GM23248 (cell line): ENCODE results near the gene ACAT2. TPM values are rescaled to one million over a fixed set of nuclear protein-coding genes. Genes with fewer than 3 reads are reported as not detected.
"Not testable (repeated sequence)": the region's sequence is repeated elsewhere in the genome, so short reads cannot be mapped to it uniquely, and the experiment has no call there.

Source experiments
- DNase-seq: peaks from one replicate; pipeline ENCODE4 v3.0.0-alpha.2; 2015
- H2AFZ ChIP-seq: fragments of 200-600 bp; sonication (generic); 2 replicates; pipeline ENCODE4 v1.6.1; 2016; ENCODE audit warnings: antibody characterized with exemption
- H3F3A ChIP-seq: fragments of 200-600 bp; sonication (generic); 2 replicates; pipeline ENCODE4 v1.6.1; 2016; ENCODE audit warnings: mild to moderate bottlenecking, antibody characterized with exemption, mixed run types; ENCODE audit not compliant: insufficient read depth
- H3K27ac ChIP-seq: fragments of 200-600 bp; sonication (generic); 2 replicates; pipeline ENCODE4 v1.5.1; 2016; ENCODE audit warnings: mild to moderate bottlenecking
- H3K27me3 ChIP-seq: fragments of 200-600 bp; sonication (generic); replicated peaks from 2 replicates; pipeline ENCODE4 v1.6.1; 2016; ENCODE audit warnings: mild to moderate bottlenecking; ENCODE audit not compliant: insufficient read depth
- H3K36me3 ChIP-seq: fragments of 200-600 bp; sonication (generic); 2 replicates; pipeline ENCODE4 v1.6.1; 2016; ENCODE audit warnings: low read depth, mild to moderate bottlenecking
- H3K4me1 ChIP-seq: fragments of 200-600 bp; sonication (generic); 2 replicates; pipeline ENCODE4 v1.6.1; 2016; ENCODE audit warnings: mild to moderate bottlenecking; ENCODE audit not compliant: insufficient read depth
- H3K4me2 ChIP-seq: fragments of 200-600 bp; sonication (generic); one replicate; pipeline ENCODE4 v1.6.1; 2016; ENCODE audit warnings: mild to moderate bottlenecking; ENCODE audit not compliant: unreplicated experiment
- H3K4me3 ChIP-seq: fragments of 200-600 bp; sonication (generic); 2 replicates; pipeline ENCODE4 v1.5.1; 2016; ENCODE audit warnings: mild to moderate bottlenecking
- H3K79me2 ChIP-seq: fragments of 200-600 bp; sonication (generic); 2 replicates; pipeline ENCODE4 v1.6.1; 2016; ENCODE audit warnings: mild to moderate bottlenecking; ENCODE audit not compliant: insufficient read depth
- H3K9ac ChIP-seq: fragments of 200-600 bp; sonication (generic); 2 replicates; pipeline ENCODE4 v1.6.1; 2016; ENCODE audit warnings: mild to moderate bottlenecking
- H3K9me2 ChIP-seq: fragments of 200-600 bp; sonication (generic); 2 replicates; pipeline ENCODE4 v1.6.1; 2016; ENCODE audit warnings: mixed run types, mild to moderate bottlenecking, moderate library complexity; ENCODE audit not compliant: insufficient read depth
- H3K9me3 ChIP-seq: fragments of 200-600 bp; sonication (generic); one replicate; pipeline ENCODE4 v1.6.1; 2017; ENCODE audit warnings: low read depth
- H4K20me1 ChIP-seq: fragments of 200-600 bp; sonication (generic); 2 replicates; pipeline ENCODE4 v1.6.0; 2016; ENCODE audit not compliant: insufficient read depth
- EZH2 ChIP-seq: fragments of 200-600 bp; sonication (generic); IDR thresholded peaks from 2 replicates; pipeline ENCODE4 v1.6.1; 2018; ENCODE audit warnings: antibody characterized with exemption, mild to moderate bottlenecking; ENCODE audit not compliant: insufficient read depth, poor library complexity, severe bottlenecking
- EZH2phosphoT487 ChIP-seq: fragments of 200-600 bp; sonication (generic); IDR thresholded peaks from 2 replicates; pipeline ENCODE4 v1.6.1; 2018; ENCODE audit warnings: antibody characterized with exemption, moderate library complexity, mild to moderate bottlenecking, low read depth; ENCODE audit not compliant: insufficient read depth
- WGBS, 2 experiments: methylation state at CpG; one replicate each; pipeline ENCODE4 v1.1.6; 2015 to 2017; ENCODE audit warnings: low lambda C conversion rate in 2 of 2, low coverage in 1 of 2; ENCODE audit errors: missing lambda C conversion rate in 2 of 2; 5-methylcytosine and 5-hydroxymethylcytosine counted together
- in situ Hi-C: fragments of 300-500 bp; cut with MboI; formaldehyde crosslinking; loops from 2 replicates; pipeline ENCODE4 v1.15.0; 2020
- polyA plus RNA-seq: library from polyadenylated mRNA; unstranded; fragments of >200 nt; fragmentation: Nextera tagmentation; extraction: Ambion mirVana; gene quantifications from 2 replicates; pipeline ENCODE4 v1.2.1, GENCODE V29; 2016
- total RNA-seq: library from RNA; depleted of rRNA; stranded (reverse); fragments of >200 nt; shearing (Covaris generic); gene quantifications from 2 replicates; pipeline ENCODE4 v1.2.3, GENCODE V29; 2014

ACAT2 gene
- total and polyA plus RNA-seq, 2 experiments from 2014 or later: 10.5 to 18.9 TPM

- Histone ChIP-seq H3K4me1 (no peaks in the 10 kb centered on the region), H3F3A (no peaks in the 10 kb centered on the region), H3K9ac (no peak overlapping the region), H3K79me2 (peaks cover 100% of the 10 kb centered on the region), H3K27ac (no peak overlapping the region), H3K36me3 (peaks cover 37% of the 10 kb centered on the region), H2AFZ (no peak overlapping the region), H3K4me2 (no peak overlapping the region), H3K9me2 (no peaks in the 10 kb centered on the region), H3K9me3 (no peaks in the 10 kb centered on the region), H3K27me3 (no peaks in the 10 kb centered on the region), H4K20me1 (peaks cover 15% of the 10 kb centered on the region), H3K4me3 (no peak overlapping the region)
- no peak for DNase-seq
- 96 to 100% methylated on average over 7 of the region's 7 CpGs for WGBS, 2 experiments
- in situ Hi-C loops: no loop called here
- TF ChIP-seq EZH2phosphoT487 (no peak), EZH2 (no peak)
Measured at GRCh38 chr6:159736908-159737307, 24.9 kb upstream of the ACAT2 start.

GRCh38 chr6:159739341-159739740 lies 22.5 kb upstream of the ACAT2 start:
- Histone ChIP-seq H3K36me3 (peaks cover 62% of the 10 kb centered on the region), H3K27ac (no peak overlapping the region)

GRCh38 chr6:159742165-159742564 lies 19.7 kb upstream of the ACAT2 start:
- no peaks in the 10 kb centered on the region for H3K27me3 ChIP-seq
- H3K9me2 ChIP-seq: no peaks in the 10 kb centered on the region
- H4K20me1 ChIP-seq: 0 out of 2 replicates have a peak, but pooled peaks cover 8% of the 10 kb centered on the region
- WGBS, 2 experiments: 96 to 100% methylated on average over 1 of the region's 1 CpG
- no peaks in the 10 kb centered on the region for H3K4me1 ChIP-seq
- no peak overlapping the region for H3K4me2 ChIP-seq
- TF ChIP-seq EZH2 (no peak), EZH2phosphoT487 (no peak)
- DNase-seq: no peak
- peaks cover under 1% of the 10 kb centered on the region; the same call in 1 of the 2 replicates for H3F3A ChIP-seq
- peaks cover 90% of the 10 kb centered on the region for H3K36me3 ChIP-seq
- H3K9ac ChIP-seq: no peak overlapping the region
- in situ Hi-C loops: no loop called here
- H3K27ac ChIP-seq: no peak overlapping the region
- no peak overlapping the region for H2AFZ ChIP-seq
- peaks cover 100% of the 10 kb centered on the region for H3K79me2 ChIP-seq
- H3K9me3 ChIP-seq: no peaks in the 10 kb centered on the region
- H3K4me3 ChIP-seq: no peak overlapping the region

More at GRCh38 chr6:159739341-159739740, 22.5 kb upstream of the ACAT2 start:
- H3K9ac ChIP-seq: 0 out of 2 replicates have a peak overlapping the region, but pooled peaks have one; percentile 2
- H3K4me2 ChIP-seq: no peak overlapping the region
- no peaks in the 10 kb centered on the region for H3F3A ChIP-seq
- H3K4me3 ChIP-seq: no peak overlapping the region
- DNase-seq: no peak
- WGBS, 2 experiments: 61 to 69% methylated on average over 3 of the region's 3 CpGs
- H3K9me3 ChIP-seq: no peaks in the 10 kb centered on the region
- peaks cover 15% of the 10 kb centered on the region for H4K20me1 ChIP-seq
- H3K79me2 ChIP-seq: peaks cover 100% of the 10 kb centered on the region
- TF ChIP-seq EZH2phosphoT487 (no peak), EZH2 (no peak)
- no peaks in the 10 kb centered on the region for H3K9me2 ChIP-seq
- in situ Hi-C loops: no loop called here
- H2AFZ ChIP-seq: no peak overlapping the region
- no peaks in the 10 kb centered on the region for H3K27me3 ChIP-seq
- no peaks in the 10 kb centered on the region for H3K4me1 ChIP-seq

- H3K4me1 ChIP-seq: no peaks in the 10 kb centered on the region
- H3K4me3 ChIP-seq: no peak overlapping the region
- peaks cover 99% of the 10 kb centered on the region for H3K79me2 ChIP-seq
- H3K27ac ChIP-seq: no peak overlapping the region
- no peak overlapping the region for H3K4me2 ChIP-seq
- no peaks in the 10 kb centered on the region for H3K9me3 ChIP-seq
- no peak overlapping the region for H2AFZ ChIP-seq
- WGBS, 2 experiments: 84 to 85% methylated on average over 7 of the region's 7 CpGs
- in situ Hi-C loops: no loop called here
- peaks cover 95% of the 10 kb centered on the region for H3K36me3 ChIP-seq
- H3K9me2 ChIP-seq: no peaks in the 10 kb centered on the region
- peaks cover 6% of the 10 kb centered on the region; the same call in 1 of the 2 replicates for H3F3A ChIP-seq
- no peaks in the 10 kb centered on the region for H4K20me1 ChIP-seq
- H3K9ac ChIP-seq: no peak overlapping the region
- TF ChIP-seq EZH2phosphoT487 (no peak), EZH2 (no peak)
- DNase-seq: no peak
- no peaks in the 10 kb centered on the region for H3K27me3 ChIP-seq
Measured at GRCh38 chr6:159745081-159745480, 16.8 kb upstream of the ACAT2 start.

GRCh38 chr6:159746759-159747158 lies 15.1 kb upstream of the ACAT2 start:
- Histone ChIP-seq H3K9me3 (no peaks in the 10 kb centered on the region), H3K4me3 (no peak overlapping the region), H3K36me3 (peaks cover 96% of the 10 kb centered on the region)

GRCh38 chr6:159748127-159748526 lies 13.7 kb upstream of the ACAT2 start:
- H3K27ac ChIP-seq, DNase-seq, H2AFZ ChIP-seq, H3K9me3 ChIP-seq, H3K9ac ChIP-seq, in situ Hi-C loops, H3K4me2 ChIP-seq, H3K4me3 ChIP-seq, H3K9me2 ChIP-seq, H3K27me3 ChIP-seq, H4K20me1 ChIP-seq, H3K4me1 ChIP-seq: not testable (repeated sequence)
- Histone ChIP-seq H3K36me3 (peaks cover 94% of the 10 kb centered on the region), H3K79me2 (peaks cover 99% of the 10 kb centered on the region), H3F3A (peaks cover 16% of the 10 kb centered on the region; the same call in 1 of the 2 replicates)
- WGBS, 2 experiments: 94 to 97% methylated on average over 7 of the region's 7 CpGs

More at GRCh38 chr6:159746759-159747158, 15.1 kb upstream of the ACAT2 start:
- in situ Hi-C loops: no loop called here
- Histone ChIP-seq H3K4me1 (no peaks in the 10 kb centered on the region), H3K79me2 (peaks cover 99% of the 10 kb centered on the region), H3K9ac (no peak overlapping the region), H2AFZ (no peak overlapping the region), H3K27me3 (no peaks in the 10 kb centered on the region), H3K27ac (no peak overlapping the region), H3K9me2 (no peaks in the 10 kb centered on the region), H4K20me1 (no peaks in the 10 kb centered on the region), H3K4me2 (no peak overlapping the region), H3F3A (peaks cover 9% of the 10 kb centered on the region; the same call in 1 of the 2 replicates)
- 78% methylated on average over 1 of the region's 1 CpG for WGBS, 2 experiments
- TF ChIP-seq EZH2phosphoT487 (no peak), EZH2 (no peak)
- no peak for DNase-seq
